Smooth muscle cell (in vitro differentiated cells): ENCODE measurements around the gene SRSF1. TPM values are rescaled to one million over a fixed set of nuclear protein-coding genes. Genes with fewer than 3 reads are reported as not detected.
A peak's percentile ranks its signal among the peaks of the same experiment; 100 is the strongest.

ENCODE experiments used
- DNase-seq: peaks from one replicate; lab custom pipeline; 2025; ENCODE audit not compliant: unreplicated experiment; lab: John Stamatoyannopoulos, UW
- H2AFZ ChIP-seq: fragments of 200-600 bp; sonication (generic); 2 replicates; pipeline ENCODE4 v1.6.0; 2016; ENCODE audit warnings: antibody characterized with exemption, low read depth, mild to moderate bottlenecking
- H3F3A ChIP-seq: fragments of 200-600 bp; sonication (generic); 2 replicates; pipeline ENCODE4 v1.6.0; 2017; ENCODE audit warnings: antibody characterized with exemption, low read depth
- H3K27ac ChIP-seq: fragments of 200-600 bp; sonication (generic); 2 replicates; pipeline ENCODE4 v1.5.1; 2016; ENCODE audit warnings: low read depth, mild to moderate bottlenecking
- H3K27me3 ChIP-seq: fragments of 200-600 bp; sonication (generic); 2 replicates; pipeline ENCODE4 v1.6.1; 2016; ENCODE audit warnings: low read depth, mild to moderate bottlenecking
- H3K36me3 ChIP-seq: fragments of 200-600 bp; sonication (generic); 2 replicates; pipeline ENCODE4 v1.5.1; 2016; ENCODE audit warnings: low read depth
- H3K4me1 ChIP-seq: fragments of 200-600 bp; sonication (generic); 2 replicates; pipeline ENCODE4 v1.5.1; 2016; ENCODE audit warnings: low read depth
- H3K4me2 ChIP-seq: fragments of 200-600 bp; sonication (generic); 2 replicates; pipeline ENCODE4 v1.6.0; 2016; ENCODE audit warnings: mild to moderate bottlenecking
- H3K4me3 ChIP-seq: fragments of 200-600 bp; sonication (generic); 2 replicates; pipeline ENCODE4 v1.5.1; 2016; ENCODE audit warnings: mild to moderate bottlenecking
- H3K79me2 ChIP-seq: fragments of 200-600 bp; sonication (generic); 2 replicates; pipeline ENCODE4 v1.6.0; 2016; ENCODE audit warnings: low read depth, mild to moderate bottlenecking
- H3K9ac ChIP-seq: fragments of 200-600 bp; sonication (generic); 2 replicates; pipeline ENCODE4 v1.6.0; 2016; ENCODE audit warnings: low read depth
- H3K9me3 ChIP-seq: fragments of 200-600 bp; sonication (generic); replicated peaks from 2 replicates; pipeline ENCODE4 v1.5.1; 2016; ENCODE audit warnings: low read depth
- H4K20me1 ChIP-seq: fragments of 200-600 bp; sonication (generic); 2 replicates; pipeline ENCODE4 v1.6.0; 2016; ENCODE audit warnings: low read depth
- WGBS: methylation state at CpG from one replicate; pipeline ENCODE4 v1.1.7; 2016; ENCODE audit warnings: low lambda C conversion rate; 5-methylcytosine and 5-hydroxymethylcytosine counted together
- polyA plus RNA-seq: library from polyadenylated mRNA; unstranded; fragments of >200 nt; fragmentation: Nextera tagmentation; extraction: Ambion mirVana; gene quantifications from 2 replicates; pipeline ENCODE4 v1.2.1, GENCODE V29; 2016
- small RNA-seq: library from RNA; depleted of rRNA; stranded (forward); fragments of <200 nt; gene quantifications from one replicate; pipeline ENCODE3, GENCODE V24; 2014
- total RNA-seq: library from RNA; depleted of rRNA; stranded (reverse); fragments of >200 nt; gene quantifications from 2 replicates; pipeline ENCODE4 v1.2.3, GENCODE V29; 2014
- TF ChIP-seq, protein P1 (sequence below): fragments of 200-600 bp; sonication (generic); IDR thresholded peaks from 2 replicates; pipeline ENCODE4 v1.5.1; 2017; ENCODE audit warnings: borderline replicate concordance, mild to moderate bottlenecking, antibody characterized with exemption; ENCODE audit not compliant: insufficient read depth, poor library complexity, severe bottlenecking

SRSF1 gene
- total and polyA plus RNA-seq, 2 experiments from 2014 or later: 57.9 to 200 TPM

DNA sequence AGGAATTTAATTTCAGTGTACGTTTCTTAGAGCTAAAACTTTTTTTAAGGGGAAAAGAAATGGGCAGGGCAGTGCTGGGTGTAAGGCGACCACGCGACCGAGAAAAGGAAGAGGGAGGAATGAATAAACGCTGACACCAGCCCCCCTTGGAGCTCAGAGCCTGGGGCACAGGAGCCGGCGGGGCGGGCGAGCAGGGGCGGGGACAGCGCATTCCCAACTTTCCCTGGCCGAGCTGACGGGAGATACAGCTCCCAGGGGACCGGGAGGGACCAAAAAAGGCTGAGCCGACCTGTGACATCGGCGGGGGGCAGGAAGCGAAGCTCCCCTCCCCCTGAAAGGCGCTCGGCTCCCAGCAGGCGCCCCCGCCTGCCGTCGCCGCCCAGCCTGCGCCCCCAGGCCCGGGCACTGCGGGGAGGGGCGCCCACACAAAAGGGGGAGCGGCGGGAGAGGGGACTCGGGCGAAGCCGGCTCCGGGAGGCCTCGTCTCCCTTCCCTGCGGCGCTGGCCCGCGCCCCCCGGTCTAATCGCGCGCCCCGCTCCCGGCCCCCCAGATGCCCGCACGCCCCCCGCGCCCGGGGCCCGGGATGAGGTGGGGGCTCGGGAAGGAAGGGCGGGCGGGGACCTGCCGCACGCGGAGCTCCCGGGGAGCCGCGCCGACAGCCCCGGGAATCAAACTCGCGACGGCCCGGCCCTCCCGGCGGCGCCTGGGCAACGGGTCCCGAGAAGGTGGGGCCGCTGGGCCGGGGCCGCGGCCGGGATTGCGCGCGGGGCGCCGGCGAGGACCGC is 52.5 kb downstream of the SRSF1 start:
- Histone ChIP-seq H3K9me3 (no peaks in the 10 kb centered on the region), H3K36me3 (no peaks in the 10 kb centered on the region), H3K27me3 (no peaks in the 10 kb centered on the region), H4K20me1 (peaks cover 25% of the 10 kb centered on the region), H3K79me2 (peaks cover 20% of the 10 kb centered on the region), H3K9ac (peak overlapping the region; percentile 73), H3F3A (peaks cover 36% of the 10 kb centered on the region), H3K4me1 (peaks cover 26% of the 10 kb centered on the region), H3K4me2 (peak overlapping the region; percentile 93), H3K27ac (peak overlapping the region; percentile 59), H3K4me3 (peak overlapping the region; percentile 75), H2AFZ (no peak overlapping the region)
- under 1% methylated on average over 15 of the region's 85 CpGs for WGBS
- TF ChIP-seq, protein P1, sequence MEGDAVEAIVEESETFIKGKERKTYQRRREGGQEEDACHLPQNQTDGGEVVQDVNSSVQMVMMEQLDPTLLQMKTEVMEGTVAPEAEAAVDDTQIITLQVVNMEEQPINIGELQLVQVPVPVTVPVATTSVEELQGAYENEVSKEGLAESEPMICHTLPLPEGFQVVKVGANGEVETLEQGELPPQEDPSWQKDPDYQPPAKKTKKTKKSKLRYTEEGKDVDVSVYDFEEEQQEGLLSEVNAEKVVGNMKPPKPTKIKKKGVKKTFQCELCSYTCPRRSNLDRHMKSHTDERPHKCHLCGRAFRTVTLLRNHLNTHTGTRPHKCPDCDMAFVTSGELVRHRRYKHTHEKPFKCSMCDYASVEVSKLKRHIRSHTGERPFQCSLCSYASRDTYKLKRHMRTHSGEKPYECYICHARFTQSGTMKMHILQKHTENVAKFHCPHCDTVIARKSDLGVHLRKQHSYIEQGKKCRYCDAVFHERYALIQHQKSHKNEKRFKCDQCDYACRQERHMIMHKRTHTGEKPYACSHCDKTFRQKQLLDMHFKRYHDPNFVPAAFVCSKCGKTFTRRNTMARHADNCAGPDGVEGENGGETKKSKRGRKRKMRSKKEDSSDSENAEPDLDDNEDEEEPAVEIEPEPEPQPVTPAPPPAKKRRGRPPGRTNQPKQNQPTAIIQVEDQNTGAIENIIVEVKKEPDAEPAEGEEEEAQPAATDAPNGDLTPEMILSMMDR: no peak
- peak; percentile 24 for DNase-seq

DNA sequence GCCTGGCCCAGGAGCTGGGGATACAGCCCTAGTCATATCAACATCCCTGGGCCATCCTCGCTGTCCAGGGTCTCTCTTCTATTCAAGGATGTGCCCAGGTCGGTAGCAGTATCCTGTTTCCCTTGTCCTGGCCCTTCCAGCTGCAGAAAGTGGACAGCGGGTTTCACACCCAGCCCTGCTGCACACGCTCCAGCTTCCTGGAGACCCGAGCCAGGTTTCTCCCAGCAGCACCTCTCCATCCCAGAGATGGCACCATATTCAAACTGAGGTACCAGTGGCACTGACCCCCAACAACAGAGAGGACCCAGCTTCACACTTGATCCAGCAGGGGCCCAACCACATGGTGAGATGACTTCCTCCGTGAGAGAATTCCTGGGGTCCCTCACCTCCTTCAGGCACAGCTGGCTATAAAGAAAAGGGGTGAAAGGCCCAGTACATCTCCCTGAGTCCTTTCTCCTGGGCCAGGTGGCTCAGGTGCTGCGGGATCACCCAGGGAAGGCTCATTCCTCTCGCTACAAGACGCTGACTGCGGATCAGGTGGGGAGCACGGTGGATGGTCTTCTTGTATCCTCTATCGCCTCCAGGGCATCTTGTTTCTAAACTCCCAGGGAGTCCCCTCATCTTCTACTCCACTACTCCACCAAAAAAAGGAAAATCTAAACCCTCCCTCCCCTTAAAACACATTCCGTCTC is 53.2 kb downstream of the SRSF1 start:
- Histone ChIP-seq H3K27ac (peak overlapping the region; percentile 59), H2AFZ (no peak overlapping the region), H3K4me2 (peak overlapping the region; percentile 93), H3K9me3 (no peaks in the 10 kb centered on the region), H3K4me1 (peaks cover 30% of the 10 kb centered on the region), H3K9ac (peak overlapping the region; percentile 73), H4K20me1 (peaks cover 25% of the 10 kb centered on the region), H3F3A (peaks cover 42% of the 10 kb centered on the region), H3K27me3 (no peaks in the 10 kb centered on the region), H3K4me3 (peak overlapping the region; percentile 75), H3K79me2 (peaks cover 20% of the 10 kb centered on the region), H3K36me3 (no peaks in the 10 kb centered on the region)
- no peak for DNase-seq
- TF ChIP-seq, protein P1: no peak
- 59% methylated on average over 13 of the region's 13 CpGs for WGBS

Small RNAs within 50 kb of the gene (small RNA-seq; reads per million reads assigned to genes)
- gene AC015813.4: not detected

Other genes starting within 250 kb of the SRSF1 start
- gene MRPS23, start 157.2 kb downstream of the SRSF1 start, total RNA-seq: 32.3 and 33.1 TPM in 2 replicates
- 48.4 and 51.1 TPM in 2 replicates for gene MRPS23, start 157.2 kb downstream of the SRSF1 start, polyA plus RNA-seq
- gene CUEDC1, start 51.8 kb downstream of the SRSF1 start, total RNA-seq: 7.0 and 11.1 TPM in 2 replicates
- 10.4 and 11.7 TPM in 2 replicates for gene CUEDC1, start 51.8 kb downstream of the SRSF1 start, polyA plus RNA-seq
- gene VEZF1, start 19.0 kb downstream of the SRSF1 start, total RNA-seq: 52.1 and 61.8 TPM in 2 replicates
- gene VEZF1, start 19.0 kb downstream of the SRSF1 start, polyA plus RNA-seq: 24.9 and 25.3 TPM in 2 replicates
- 8.9 and 9.1 TPM in 2 replicates for gene DYNLL2, start 76.2 kb upstream of the SRSF1 start, total RNA-seq
- 1.5 and 2.0 TPM in 2 replicates for gene DYNLL2, start 76.2 kb upstream of the SRSF1 start, polyA plus RNA-seq
- gene OR4D1, start 141.1 kb upstream of the SRSF1 start, total RNA-seq: not detected in 2 replicates
- not detected in 2 replicates for gene OR4D1, start 141.1 kb upstream of the SRSF1 start, polyA plus RNA-seq
- not detected in 2 replicates for gene OR4D2, start 159.7 kb upstream of the SRSF1 start, total RNA-seq
- gene OR4D2, start 159.7 kb upstream of the SRSF1 start, polyA plus RNA-seq: not detected in 2 replicates
- gene EPX, start 185.5 kb upstream of the SRSF1 start, total RNA-seq: not detected in 2 replicates
- not detected in 2 replicates for gene EPX, start 185.5 kb upstream of the SRSF1 start, polyA plus RNA-seq
- 9.2 and 15.6 TPM in 2 replicates for gene MKS1, start 212.0 kb upstream of the SRSF1 start, total RNA-seq
- gene MKS1, start 212.0 kb upstream of the SRSF1 start, polyA plus RNA-seq: 15.0 and 22.8 TPM in 2 replicates
- 1.7 and 4.1 TPM in 2 replicates for gene LPO, start 231.3 kb upstream of the SRSF1 start, total RNA-seq
- gene LPO, start 231.3 kb upstream of the SRSF1 start, polyA plus RNA-seq: 3.3 TPM in 2 replicates